Measurements from ENCODE around the gene NINJ2. TPM values are rescaled to one million over a fixed set of nuclear protein-coding genes. Genes with fewer than 3 reads are reported as not detected.

NINJ2 gene
- total RNA-seq, 2 experiments from 2014 or later: 13.1 to 13.5 TPM

GRCh38 chr12:618605-619004 is 44.6 kb downstream of the NINJ2 start:
- no peak overlapping the region for H3K4me3 Mint-ChIP-seq
- ChIA-PET POLR2A (interaction anchor here (2.3 to 2.7 kb wide), 2 partner anchors 13 to 133 kb away, joined by 12 read pairs; partner anchors contain the start of gene WNK1), CTCF (interaction anchor here (2.1 kb wide), 1 partner anchor 133 kb away, joined by 14 read pairs; the partner anchor contains the start of gene WNK1)
- no peaks in the 10 kb centered on the region for H3K27me3 Mint-ChIP-seq
- H3K9me3 Mint-ChIP-seq: no peaks in the 10 kb centered on the region
- H3K4me1 Mint-ChIP-seq: peaks cover 60% of the 10 kb centered on the region
- no peak for DNase-seq
- no peak overlapping the region for H3K27ac Mint-ChIP-seq
- H3K36me3 Mint-ChIP-seq (ENCODE audit: low read depth): no peaks in the 10 kb centered on the region

GRCh38 chr12:617304-617915 is 45.8 kb downstream of the NINJ2 start:
- Mint-ChIP-seq H3K9me3 (no peaks in the 10 kb centered on the region), H3K4me3 (no peak overlapping the region), H3K27me3 (no peaks in the 10 kb centered on the region), H3K4me1 (peaks cover 51% of the 10 kb centered on the region), H3K27ac (no peak overlapping the region), H3K36me3 (ENCODE audit: low read depth) (no peaks in the 10 kb centered on the region)
- CTCF ChIA-PET: no interaction called here
- POLR2A ChIA-PET: interaction anchor here (0.6 to 1.2 kb wide), 2 partner anchors 13 to 27 kb away, joined by 3 read pairs; no protein-coding TSS in a partner anchor
- DNase-seq: no peak

GRCh38 chr12:615620-616019 is 47.6 kb downstream of the NINJ2 start:
- Mint-ChIP-seq H3K9me3 (no peaks in the 10 kb centered on the region), H3K36me3 (ENCODE audit: low read depth) (no peaks in the 10 kb centered on the region), H3K27me3 (no peaks in the 10 kb centered on the region), H3K4me3 (no peak overlapping the region), H3K4me1 (peaks cover 51% of the 10 kb centered on the region), H3K27ac (no peak overlapping the region)
- CTCF ChIA-PET: interaction anchor here (1.1 to 4.3 kb wide), 6 partner anchors 26 to 201 kb away, joined by 3 to 42 read pairs (median 8); partner anchors contain the start of gene WNK1
- POLR2A ChIA-PET: interaction anchor here (0.9 to 2.0 kb wide), 5 partner anchors 8 to 162 kb away, joined by 3 to 10 read pairs (median 4); partner anchors contain the start of gene WNK1
- no peak for DNase-seq

- H3K36me3 Mint-ChIP-seq (ENCODE audit: low read depth): no peaks in the 10 kb centered on the region
- H3K9me3 Mint-ChIP-seq: no peaks in the 10 kb centered on the region
- ChIA-PET POLR2A (interaction anchor here (0.8 to 2.0 kb wide), 4 partner anchors 28 to 163 kb away, joined by 3 to 10 read pairs (median 4); partner anchors contain the start of gene WNK1), CTCF (interaction anchor here (0.5 to 4.3 kb wide), 17 partner anchors 8 to 335 kb away, joined by 3 to 42 read pairs (median 4); partner anchors contain the start of genes RAD52 and WNK1)
- no peak for DNase-seq
- H3K4me1 Mint-ChIP-seq: peaks cover 50% of the 10 kb centered on the region
- no peak overlapping the region for H3K4me3 Mint-ChIP-seq
- H3K27me3 Mint-ChIP-seq: no peaks in the 10 kb centered on the region
- no peak overlapping the region for H3K27ac Mint-ChIP-seq
Observed at GRCh38 chr12:614411-614970, 48.8 kb downstream of the NINJ2 start.

- H3K27ac Mint-ChIP-seq: no peak overlapping the region
- ChIA-PET CTCF (interaction anchor here (0.6 to 4.3 kb wide), 14 partner anchors 8 to 335 kb away, joined by 3 to 42 read pairs (median 5); partner anchors contain the start of genes RAD52 and WNK1), POLR2A (interaction anchor here (0.6 to 2.0 kb wide), 5 partner anchors 29 to 194 kb away, joined by 3 to 10 read pairs (median 3); partner anchors contain the start of gene WNK1)
- no peaks in the 10 kb centered on the region for H3K36me3 Mint-ChIP-seq (ENCODE audit: low read depth)
- H3K4me1 Mint-ChIP-seq: peaks cover 45% of the 10 kb centered on the region
- H3K27me3 Mint-ChIP-seq: no peaks in the 10 kb centered on the region
- H3K9me3 Mint-ChIP-seq: no peaks in the 10 kb centered on the region
- no peak overlapping the region for H3K4me3 Mint-ChIP-seq
- no peak for DNase-seq
Observed at GRCh38 chr12:613996-614395, 49.2 kb downstream of the NINJ2 start.

- Mint-ChIP-seq H3K36me3 (ENCODE audit: low read depth) (no peaks in the 10 kb centered on the region), H3K4me3 (no peak overlapping the region), H3K27ac (no peak overlapping the region), H3K9me3 (no peaks in the 10 kb centered on the region), H3K27me3 (no peaks in the 10 kb centered on the region), H3K4me1 (peaks cover 51% of the 10 kb centered on the region)
- ChIA-PET POLR2A (no interaction called here), CTCF (interaction anchor here (2.2 to 4.3 kb wide), 3 partner anchors 10 to 142 kb away, joined by 5 to 42 read pairs (median 8); partner anchors contain the start of gene WNK1)
- no peak for DNase-seq
Observed at GRCh38 chr12:612886-613285, 50.4 kb downstream of the NINJ2 start.

GRCh38 chr12:612293-612692 is 51.0 kb downstream of the NINJ2 start:
- ChIA-PET CTCF (interaction anchor here (2.2 to 4.3 kb wide), 2 partner anchors 11 to 139 kb away, joined by 5 to 42 read pairs; partner anchors contain the start of gene WNK1), POLR2A (no interaction called here)
- Mint-ChIP-seq H3K9me3 (no peaks in the 10 kb centered on the region), H3K27ac (no peak overlapping the region), H3K4me3 (no peak overlapping the region), H3K27me3 (no peaks in the 10 kb centered on the region), H3K4me1 (peaks cover 57% of the 10 kb centered on the region), H3K36me3 (ENCODE audit: low read depth) (no peaks in the 10 kb centered on the region)
- DNase-seq: no peak

GRCh38 chr12:611721-612120 is 51.5 kb downstream of the NINJ2 start:
- POLR2A ChIA-PET: no interaction called here
- no peak for DNase-seq
- Mint-ChIP-seq H3K9me3 (no peaks in the 10 kb centered on the region), H3K27ac (no peak overlapping the region), H3K4me1 (peaks cover 61% of the 10 kb centered on the region), H3K4me3 (no peak overlapping the region), H3K27me3 (no peaks in the 10 kb centered on the region), H3K36me3 (ENCODE audit: low read depth) (no peaks in the 10 kb centered on the region)
- CTCF ChIA-PET: interaction anchor here (1.3 to 2.2 kb wide), 2 partner anchors 11 to 56 kb away, joined by 5 to 9 read pairs; no protein-coding TSS in a partner anchor

GRCh38 chr12:608921-609320 is 54.3 kb downstream of the NINJ2 start:
- Mint-ChIP-seq H3K27ac (no peak overlapping the region), H3K36me3 (ENCODE audit: low read depth) (no peaks in the 10 kb centered on the region), H3K9me3 (no peaks in the 10 kb centered on the region), H3K4me3 (no peak overlapping the region), H3K4me1 (peaks cover 52% of the 10 kb centered on the region), H3K27me3 (no peaks in the 10 kb centered on the region)
- ChIA-PET CTCF (interaction anchor here (0.6 to 4.1 kb wide), 4 partner anchors 32 to 184 kb away, joined by 3 to 41 read pairs (median 10); no protein-coding TSS in a partner anchor), POLR2A (interaction anchor here (1.4 to 2.2 kb wide), 2 partner anchors 10 to 34 kb away, joined by 3 to 15 read pairs; no protein-coding TSS in a partner anchor)
- no peak for DNase-seq

- ChIA-PET CTCF (interaction anchor here (2.7 to 4.1 kb wide), 2 partner anchors 32 to 142 kb away, joined by 14 to 41 read pairs; no protein-coding TSS in a partner anchor), POLR2A (interaction anchor here (1.1 to 1.4 kb wide), 4 partner anchors 7 to 146 kb away, joined by 3 to 7 read pairs (median 4); no protein-coding TSS in a partner anchor)
- H3K9me3 Mint-ChIP-seq: no peaks in the 10 kb centered on the region
- H3K27ac Mint-ChIP-seq: peak overlapping the region; percentile 80
- H3K27me3 Mint-ChIP-seq: no peaks in the 10 kb centered on the region
- H3K4me1 Mint-ChIP-seq: peaks cover 52% of the 10 kb centered on the region
- DNase-seq: no peak
- H3K4me3 Mint-ChIP-seq: no peak overlapping the region
- no peaks in the 10 kb centered on the region for H3K36me3 Mint-ChIP-seq (ENCODE audit: low read depth)
Observed at GRCh38 chr12:608413-608812, 54.8 kb downstream of the NINJ2 start.

GRCh38 chr12:607541-608001 is 55.7 kb downstream of the NINJ2 start:
- Mint-ChIP-seq H3K36me3 (ENCODE audit: low read depth) (no peaks in the 10 kb centered on the region), H3K27ac (peak overlapping the region; percentile 80), H3K4me1 (peaks cover 52% of the 10 kb centered on the region), H3K4me3 (no peak overlapping the region), H3K9me3 (no peaks in the 10 kb centered on the region), H3K27me3 (no peaks in the 10 kb centered on the region)
- CTCF ChIA-PET: interaction anchor here (1.0 to 4.1 kb wide), 3 partner anchors 26 to 143 kb away, joined by 3 to 41 read pairs (median 14); no protein-coding TSS in a partner anchor
- POLR2A ChIA-PET: interaction anchor here (1.1 to 1.4 kb wide), 5 partner anchors 8 to 147 kb away, joined by 3 to 7 read pairs (median 4); no protein-coding TSS in a partner anchor
- peak; percentile 38 for DNase-seq

GRCh38 chr12:604956-605355 is 58.3 kb downstream of the NINJ2 start:
- no peak overlapping the region for H3K4me3 Mint-ChIP-seq
- H3K9me3 Mint-ChIP-seq: no peaks in the 10 kb centered on the region
- peaks cover 31% of the 10 kb centered on the region for H3K4me1 Mint-ChIP-seq
- H3K36me3 Mint-ChIP-seq (ENCODE audit: low read depth): no peaks in the 10 kb centered on the region
- ChIA-PET CTCF (interaction anchor here (1.3 kb wide), 2 partner anchors 9 to 29 kb away, joined by 3 to 5 read pairs; no protein-coding TSS in a partner anchor), POLR2A (interaction anchor here (0.8 to 1.0 kb wide), 2 partner anchors 138 to 147 kb away, joined by 3 read pairs; partner anchors contain the start of gene WNK1)
- H3K27ac Mint-ChIP-seq: no peak overlapping the region
- no peak for DNase-seq
- no peaks in the 10 kb centered on the region for H3K27me3 Mint-ChIP-seq

All from activated CD4-positive, alpha-beta memory T cell treated with anti-CD3 and anti-CD28 coated beads, Interleukin-2, amount 10 ng/mL, durations not matched to agents 7 days and 5 days (primary cell).